HG03280 (cell line): ENCODE results near the gene LRP6.
"Not testable (repeated sequence)": the region's sequence is repeated elsewhere in the genome, so short reads cannot be mapped to it uniquely, and the experiment has no call there.

Source experiments
- ATAC-seq: cut with Tn5 transposase; IDR thresholded peaks from one replicate; pipeline ENCODE4 v1.9.1; 2021; ENCODE audit warnings: mild to moderate bottlenecking, moderate library complexity; ENCODE audit not compliant: unreplicated experiment

The LRP6 gene

DNA sequence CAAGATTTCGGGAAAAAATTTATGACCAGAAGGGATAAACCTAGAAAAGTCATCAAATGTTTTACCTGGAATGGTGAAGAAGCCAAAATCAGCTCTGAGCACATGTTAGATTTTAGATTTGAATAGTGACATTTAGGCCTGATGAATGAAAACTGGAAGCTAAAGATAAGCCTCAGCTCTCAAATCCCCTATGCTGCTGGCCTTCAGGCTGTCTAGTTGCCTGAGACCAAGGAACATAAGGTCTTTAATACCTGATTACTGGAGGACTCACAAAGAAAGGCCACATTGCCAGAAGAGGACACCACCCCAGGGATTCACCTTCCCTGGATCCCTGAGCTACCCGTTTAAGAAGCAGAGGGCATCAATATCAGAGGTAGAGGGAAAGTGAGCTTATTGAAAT lies 139.5 kb downstream of the LRP6 start:
- ATAC-seq = no peak

DNA sequence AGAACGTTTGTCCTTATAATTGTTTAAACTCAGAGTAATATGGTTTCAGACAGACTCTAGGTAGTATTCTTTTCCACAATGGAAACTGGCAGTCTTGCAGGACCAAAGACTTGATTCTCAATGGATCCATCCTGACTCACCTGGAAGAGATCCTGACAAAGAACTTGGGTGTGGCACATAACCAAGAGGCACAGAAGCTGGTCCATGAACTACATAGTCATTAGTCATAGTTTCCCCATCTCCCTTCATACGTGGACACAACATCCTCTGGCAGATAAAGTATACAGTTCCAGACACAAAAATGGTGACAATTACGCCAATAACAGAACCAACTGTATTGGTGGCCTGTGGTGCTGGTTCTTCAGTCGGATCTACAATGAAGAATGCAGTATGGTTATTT lies 140.3 kb downstream of the LRP6 start:
- no peak for ATAC-seq

- ATAC-seq = no peak
These were observed 143.7 kb downstream of the LRP6 start for GRCh38 chr12:12123036-12123604.

DNA sequence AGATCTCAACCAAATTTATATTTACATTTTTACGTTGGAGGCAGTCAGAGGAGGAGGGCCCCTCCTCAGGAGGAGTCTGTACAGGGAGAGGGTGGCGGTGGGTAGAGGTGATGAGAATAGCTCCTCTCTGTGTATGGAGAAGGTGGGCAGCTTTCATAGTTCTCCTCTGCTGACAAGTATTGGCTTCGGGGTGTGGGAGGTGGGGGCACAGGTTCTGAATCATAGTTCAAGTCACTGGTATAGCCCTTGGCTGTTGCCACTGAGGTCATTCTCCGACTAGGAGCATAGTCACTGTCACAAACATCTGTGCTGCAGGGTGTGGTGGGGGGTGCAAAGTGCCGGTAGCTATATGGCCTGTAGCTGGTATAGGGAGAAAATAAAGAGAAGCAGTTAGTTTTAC lies 145.8 kb downstream of the LRP6 start:
- ATAC-seq = no peak

GRCh38 chr12:12116677-12117076 lies 150.2 kb downstream of the LRP6 start:
- no peak for ATAC-seq

- ATAC-seq = no peak
These were observed 151.3 kb downstream of the LRP6 start for GRCh38 chr12:12115514-12115913.

DNA sequence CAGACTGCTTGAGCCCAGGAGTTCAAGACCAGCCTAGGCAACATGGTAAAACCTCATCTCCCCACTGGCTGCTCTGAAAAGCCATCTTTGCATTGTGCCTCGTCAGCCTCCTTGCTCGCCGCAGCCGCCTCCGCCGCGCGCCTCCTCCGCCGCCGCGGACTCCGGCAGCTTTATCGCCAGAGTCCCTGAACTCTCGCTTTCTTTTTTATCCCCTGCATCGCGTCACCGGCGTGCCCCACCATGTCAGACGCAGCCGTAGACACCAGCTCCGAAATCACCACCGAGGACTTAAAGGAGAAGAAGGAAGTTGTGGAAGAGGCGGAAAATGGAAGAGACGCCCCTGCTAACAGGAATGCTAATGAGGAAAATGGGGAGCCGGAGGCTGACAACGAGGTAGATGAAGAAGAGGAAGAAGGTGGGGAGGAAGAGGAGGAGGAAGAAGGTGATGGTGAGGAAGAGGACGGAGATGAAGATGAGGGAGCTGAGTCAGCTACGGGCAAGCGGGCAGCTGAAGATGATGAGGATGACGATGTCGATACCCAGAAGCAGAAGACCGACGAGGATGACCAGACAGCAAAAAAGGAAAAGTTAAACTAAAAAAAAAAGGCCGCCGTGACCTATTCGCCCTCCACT lies 155.8 kb downstream of the LRP6 start:
- not testable (repeated sequence) for ATAC-seq

- no peak for ATAC-seq
These were observed 158.3 kb downstream of the LRP6 start for GRCh38 chr12:12108441-12109058.

DNA sequence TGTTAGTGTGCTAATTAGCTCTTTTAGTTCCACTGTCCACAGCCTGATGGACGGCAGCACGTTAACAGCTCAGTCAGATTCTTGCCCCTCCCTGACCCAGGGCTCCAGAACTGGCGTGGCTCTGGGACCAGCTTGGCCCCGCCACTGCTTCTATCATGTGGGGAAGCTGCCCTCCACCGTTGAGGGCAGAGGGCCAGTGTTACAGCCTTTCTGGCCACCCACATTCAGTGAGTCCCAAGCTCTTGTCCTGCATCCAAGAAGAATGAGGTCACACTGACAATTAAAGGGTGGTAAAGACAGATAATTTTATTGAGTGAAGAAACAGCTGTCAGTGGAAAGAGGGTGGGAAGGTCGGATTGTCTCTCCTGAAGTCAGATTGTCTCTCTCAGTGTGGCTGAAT lies 159.2 kb downstream of the LRP6 start:
- no peak for ATAC-seq

- ATAC-seq = no peak
These were observed 167.7 kb downstream of the LRP6 start for GRCh38 chr12:12099102-12099501.

- no peak for ATAC-seq
These were observed 168.2 kb downstream of the LRP6 start for GRCh38 chr12:12098691-12099015.

DNA sequence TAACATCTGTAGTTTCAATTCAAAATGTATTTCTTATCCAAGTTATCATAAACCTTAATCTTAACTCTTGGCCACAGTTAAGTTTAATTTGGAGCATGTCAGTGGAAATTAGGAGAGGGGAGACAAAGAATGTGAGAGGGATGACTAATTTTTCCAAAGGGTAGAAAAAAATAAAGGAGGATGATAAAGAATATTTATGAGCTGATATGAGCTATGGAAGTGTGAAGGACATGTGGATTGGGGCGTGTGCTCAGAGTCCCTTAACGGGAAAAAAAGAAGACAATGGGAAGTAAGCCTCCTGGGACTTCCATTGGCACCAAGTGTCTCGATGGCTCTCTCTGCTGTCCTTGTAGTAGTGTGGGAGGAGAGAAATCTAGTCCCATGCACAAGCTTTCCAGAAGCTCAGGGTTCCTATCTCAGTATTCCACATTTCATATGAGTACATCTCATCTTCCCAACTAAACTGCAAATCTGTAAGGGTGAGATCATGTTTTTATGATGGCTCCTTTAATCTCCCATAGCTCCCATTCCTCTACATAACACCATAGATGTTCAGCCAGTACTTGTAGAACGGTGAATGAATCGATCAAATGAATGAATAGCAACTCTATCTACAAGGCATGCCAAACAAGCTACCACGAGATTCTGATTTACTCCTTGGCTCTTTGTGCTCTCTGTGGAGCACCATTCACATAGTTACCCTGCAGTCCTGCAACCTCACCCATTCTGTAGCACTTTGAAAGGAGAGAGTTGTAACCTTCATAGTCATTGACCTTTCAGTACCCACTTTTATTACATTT lies 168.8 kb downstream of the LRP6 start:
- no peak for ATAC-seq

DNA sequence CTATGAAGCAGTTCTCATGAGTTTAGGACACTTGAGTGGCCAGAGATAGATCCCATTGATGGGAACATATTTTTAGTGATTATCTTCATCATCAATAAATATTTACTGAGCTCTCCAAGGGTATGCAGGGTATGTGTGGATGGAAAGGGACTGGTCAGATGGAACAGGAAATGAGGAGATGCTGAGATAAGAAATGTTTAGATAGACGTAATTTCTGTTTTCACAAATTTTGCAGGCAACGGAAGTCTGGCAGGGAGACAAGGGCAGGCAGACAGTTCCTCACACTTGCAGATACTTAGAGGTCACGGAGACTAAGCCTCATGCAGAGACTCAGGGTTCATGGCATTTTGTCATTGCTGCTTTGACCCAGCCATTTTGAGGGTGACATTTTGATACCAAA lies 171.8 kb downstream of the LRP6 start:
- ATAC-seq = no peak

DNA sequence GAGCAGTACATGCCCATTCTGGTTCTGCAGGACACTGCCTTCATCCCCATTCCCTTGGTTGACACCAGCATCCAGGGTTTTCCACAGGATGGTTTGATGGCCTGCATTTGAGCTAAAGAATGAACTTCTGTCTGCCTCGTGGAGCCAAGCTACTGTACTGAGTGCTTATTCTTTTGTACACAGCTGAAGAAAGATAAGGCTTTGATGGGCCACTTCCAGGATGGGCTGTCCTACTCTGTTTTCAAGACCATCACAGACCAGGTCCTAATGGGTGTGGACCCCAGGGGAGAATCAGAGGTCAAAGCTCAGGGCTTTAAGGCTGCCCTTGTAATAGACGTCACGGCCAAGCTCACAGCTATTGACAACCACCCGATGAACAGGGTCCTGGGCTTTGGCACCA lies 172.4 kb downstream of the LRP6 start:
- ATAC-seq = no peak

GRCh38 chr12:12091977-12092663 lies 174.7 kb downstream of the LRP6 start:
- no peak for ATAC-seq

DNA sequence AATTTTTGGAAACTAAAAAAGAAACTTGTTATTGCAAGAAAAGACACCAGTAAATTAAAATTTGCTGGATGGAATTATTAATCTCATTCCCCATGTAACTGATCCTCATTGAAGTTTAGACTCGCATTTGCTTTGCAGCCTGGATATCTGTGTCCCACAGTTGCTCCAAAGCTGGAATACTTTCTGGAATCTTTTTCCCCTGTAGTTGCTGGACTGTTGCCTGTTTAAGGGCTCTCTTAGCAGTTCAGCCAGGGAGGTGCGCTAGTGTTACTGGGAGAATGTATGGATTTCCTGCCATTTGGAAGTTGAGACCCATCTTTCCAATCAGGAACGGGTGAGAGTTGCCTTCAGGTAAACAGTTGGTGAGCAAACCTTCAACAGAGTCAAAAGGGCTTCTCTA lies 175.8 kb downstream of the LRP6 start:
- no peak for ATAC-seq

DNA sequence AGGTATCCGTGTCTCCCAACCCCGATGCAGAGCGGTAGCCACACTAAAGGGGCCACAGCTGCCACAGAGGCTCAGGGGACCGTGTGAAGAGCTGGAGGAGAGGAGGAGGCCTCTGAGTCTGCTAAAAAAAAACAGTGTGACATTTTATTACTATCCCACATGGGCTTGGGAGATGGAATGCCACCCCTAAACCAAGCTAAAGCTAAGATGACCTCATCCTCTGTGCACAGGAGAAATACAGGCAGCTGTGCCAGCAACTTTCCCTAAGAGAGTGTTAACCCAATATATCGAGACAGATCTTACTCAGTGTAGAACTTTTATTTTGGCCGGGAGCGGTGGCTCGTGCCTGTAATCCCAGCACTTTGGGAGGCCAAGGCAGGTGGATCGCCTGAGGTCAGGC lies 178.1 kb downstream of the LRP6 start:
- no peak for ATAC-seq

DNA sequence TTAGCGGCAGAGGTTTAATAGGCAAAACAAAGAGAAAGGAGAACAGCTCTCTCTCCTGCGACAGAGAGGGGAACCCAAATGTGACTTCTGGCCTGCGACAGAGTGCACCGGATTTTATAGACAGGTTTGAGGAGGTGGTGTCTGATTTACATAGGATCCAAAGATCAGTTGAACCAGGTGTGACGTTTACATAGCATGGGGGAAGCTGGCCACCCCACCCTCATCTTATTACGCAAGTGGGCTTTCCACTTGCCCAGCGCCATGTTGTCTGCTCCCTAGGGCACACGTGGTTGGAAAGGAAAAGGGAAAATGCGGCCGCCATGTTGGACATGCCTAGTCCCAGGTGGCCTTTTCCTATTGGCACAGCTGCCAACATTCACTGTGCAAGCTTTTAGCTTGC lies 178.7 kb downstream of the LRP6 start:
- ATAC-seq = no peak

DNA sequence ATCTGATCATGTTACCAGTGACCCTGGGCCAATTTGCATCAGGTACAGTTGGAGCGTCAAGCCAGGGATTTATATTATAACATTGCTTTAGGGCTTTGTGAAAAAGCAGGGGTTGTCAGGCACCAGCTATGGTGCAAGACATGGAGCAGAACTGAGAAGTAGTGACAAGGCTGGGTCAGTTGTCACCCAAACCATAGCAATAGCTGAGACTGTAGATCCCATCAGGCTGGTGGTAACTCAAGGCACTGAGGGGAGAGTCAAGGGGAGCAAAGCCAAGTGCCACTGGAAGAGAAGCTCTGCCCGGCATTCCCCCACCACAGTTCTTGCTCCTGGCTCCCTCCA lies 179.2 kb downstream of the LRP6 start:
- ATAC-seq = no peak

DNA sequence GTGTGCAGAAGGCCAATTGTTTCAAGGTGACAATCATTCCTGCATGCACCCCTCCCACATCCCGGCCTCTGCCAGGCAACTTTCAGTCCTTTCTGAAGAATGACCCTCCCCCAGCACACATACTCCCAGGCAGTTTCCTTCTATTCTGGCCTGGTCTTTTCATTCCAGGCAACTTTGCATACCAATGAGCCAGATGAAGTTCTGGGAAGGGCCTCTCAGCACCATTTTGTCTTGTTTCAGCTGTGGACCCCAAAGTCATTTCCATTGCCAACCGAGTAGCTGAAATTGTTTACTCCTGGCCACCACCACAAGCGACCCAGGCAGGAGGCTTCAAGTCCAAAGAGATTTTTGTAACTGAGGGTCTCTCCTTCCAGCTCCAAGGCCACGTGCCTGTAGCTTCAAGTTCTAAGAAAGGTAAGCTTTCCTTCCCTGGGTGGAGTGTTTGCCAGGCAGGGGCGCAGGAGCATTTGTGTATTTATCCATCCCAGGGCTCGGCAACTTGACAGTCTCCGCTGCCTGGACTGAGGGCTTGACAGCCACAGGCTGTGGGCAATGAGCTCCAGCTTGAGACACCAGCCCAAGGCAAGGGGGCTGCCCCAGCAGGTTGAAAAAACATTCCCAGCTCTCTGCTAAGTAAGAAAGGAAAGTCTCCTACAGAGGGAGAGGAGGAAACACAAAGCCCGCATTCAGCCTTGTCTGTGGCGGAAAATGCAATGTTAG lies 179.7 kb downstream of the LRP6 start:
- no peak for ATAC-seq

- no peak for ATAC-seq
These were observed 180.5 kb downstream of the LRP6 start for GRCh38 chr12:12086362-12086761.
